HTR-8/SVneo (cell line): ENCODE measurements around the gene ZNF385A.

Source experiments
- DNase-seq: peaks from one replicate; pipeline ENCODE4 v3.0.0; 2011; ENCODE audit warnings: low spot score, mixed read lengths; ENCODE audit not compliant: insufficient read length
- FAIRE-seq: peaks from 2 replicates; lab custom pipeline; 2011; peaks lifted over from hg19 to GRCh38; lab: Jason Lieb, UNC

The ZNF385A gene

DNA sequence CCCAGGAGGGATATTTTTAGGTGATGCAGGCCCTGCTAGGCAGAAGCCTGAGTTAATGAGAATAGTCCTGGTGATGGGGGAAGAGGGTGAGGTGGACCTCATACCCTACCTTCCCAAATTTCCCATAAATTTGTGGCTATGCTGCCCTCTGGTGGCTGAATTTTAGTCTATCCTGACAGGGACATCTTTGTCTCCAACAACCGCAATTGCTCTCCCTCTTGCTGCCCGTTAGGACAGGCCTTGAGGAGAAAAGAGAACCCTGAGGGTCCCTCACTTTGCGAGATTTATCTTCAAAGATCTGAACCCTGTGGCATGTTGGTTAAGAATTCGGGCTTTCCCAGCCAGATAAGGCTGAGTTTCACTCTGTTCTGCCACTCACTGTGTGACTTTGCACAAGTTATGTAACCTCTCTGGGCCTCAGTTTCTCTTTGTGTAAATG lies 9.8 kb upstream of the ZNF385A start:
- DNase-seq: peak; percentile 47
- no peak for FAIRE-seq

DNA sequence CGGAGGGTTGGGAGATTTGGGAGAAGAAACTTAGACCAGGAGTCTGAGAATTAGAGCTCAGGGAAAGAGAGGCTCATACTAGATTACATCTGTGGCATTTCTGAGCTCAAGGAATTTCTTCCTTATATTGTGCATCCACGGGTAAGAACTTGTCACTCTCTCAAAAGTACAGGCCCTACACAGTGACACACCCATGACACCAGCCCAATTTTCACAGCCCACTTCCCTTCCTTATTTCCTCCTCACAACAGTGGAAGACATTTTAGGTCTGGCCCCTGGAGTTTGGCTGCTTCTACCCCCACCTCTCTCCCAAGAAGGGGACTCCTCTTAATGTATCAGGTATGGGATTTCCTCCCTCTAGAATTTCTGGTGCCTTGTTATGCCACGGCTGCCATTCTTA lies 9.2 kb upstream of the ZNF385A start:
- DNase-seq: no peak
- no peak for FAIRE-seq

DNA sequence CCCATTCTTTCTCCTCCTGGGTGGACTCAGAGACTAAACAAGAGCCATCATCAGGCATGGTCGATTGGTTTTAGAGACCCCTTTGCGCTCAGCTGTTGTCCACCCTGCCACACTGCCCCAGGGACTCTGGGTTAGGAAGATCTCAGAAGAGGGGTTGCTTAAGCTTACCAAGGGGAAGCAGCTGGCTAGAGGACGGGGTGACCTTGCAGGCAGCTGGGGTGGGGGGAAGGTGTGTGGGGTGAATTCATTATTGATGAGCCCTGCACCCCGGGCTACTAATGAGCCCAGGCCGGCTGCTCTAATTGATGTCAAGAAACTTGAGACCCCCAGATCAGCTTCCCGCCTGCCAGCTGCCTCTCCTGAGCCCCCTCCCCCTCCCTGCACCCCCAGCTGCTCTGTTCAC lies 8.7 kb upstream of the ZNF385A start:
- DNase-seq (no peak), FAIRE-seq (no peak)

DNA sequence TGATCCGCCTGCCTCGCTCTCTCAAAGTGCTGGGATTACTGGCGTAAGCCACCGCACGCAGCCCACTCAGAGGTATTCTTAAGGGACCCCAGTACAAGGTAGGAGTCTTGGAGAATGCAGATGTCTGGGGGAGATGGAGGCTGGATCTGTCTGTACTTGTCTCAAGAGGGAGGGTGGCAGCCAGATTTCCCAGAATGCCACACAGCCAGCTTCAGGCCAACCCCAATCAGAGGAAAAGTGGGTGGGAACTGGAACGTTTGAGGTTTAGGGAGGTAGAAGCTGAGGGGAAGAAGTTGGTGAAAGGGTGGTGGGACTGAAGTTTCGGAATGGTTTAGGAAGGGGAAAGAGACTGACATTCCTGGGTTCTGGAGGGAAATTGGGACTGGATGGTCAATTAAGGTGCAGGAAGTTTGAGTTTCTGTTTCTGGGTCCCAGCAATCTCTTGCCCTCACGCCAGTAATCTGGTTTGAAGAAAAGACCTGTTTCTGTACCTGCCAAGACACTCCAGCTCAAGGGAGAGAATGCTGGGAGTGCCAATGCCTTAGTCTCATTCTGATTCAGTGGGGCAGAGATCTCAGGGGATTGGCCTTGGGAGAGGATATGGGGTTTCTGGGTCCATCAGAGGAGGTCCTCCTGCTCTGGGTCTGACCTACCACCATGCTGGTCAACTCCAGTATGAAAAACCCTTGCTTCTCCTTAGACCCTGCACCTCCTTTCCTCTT lies 8.1 kb upstream of the ZNF385A start:
- FAIRE-seq: no peak
- no peak for DNase-seq

DNA sequence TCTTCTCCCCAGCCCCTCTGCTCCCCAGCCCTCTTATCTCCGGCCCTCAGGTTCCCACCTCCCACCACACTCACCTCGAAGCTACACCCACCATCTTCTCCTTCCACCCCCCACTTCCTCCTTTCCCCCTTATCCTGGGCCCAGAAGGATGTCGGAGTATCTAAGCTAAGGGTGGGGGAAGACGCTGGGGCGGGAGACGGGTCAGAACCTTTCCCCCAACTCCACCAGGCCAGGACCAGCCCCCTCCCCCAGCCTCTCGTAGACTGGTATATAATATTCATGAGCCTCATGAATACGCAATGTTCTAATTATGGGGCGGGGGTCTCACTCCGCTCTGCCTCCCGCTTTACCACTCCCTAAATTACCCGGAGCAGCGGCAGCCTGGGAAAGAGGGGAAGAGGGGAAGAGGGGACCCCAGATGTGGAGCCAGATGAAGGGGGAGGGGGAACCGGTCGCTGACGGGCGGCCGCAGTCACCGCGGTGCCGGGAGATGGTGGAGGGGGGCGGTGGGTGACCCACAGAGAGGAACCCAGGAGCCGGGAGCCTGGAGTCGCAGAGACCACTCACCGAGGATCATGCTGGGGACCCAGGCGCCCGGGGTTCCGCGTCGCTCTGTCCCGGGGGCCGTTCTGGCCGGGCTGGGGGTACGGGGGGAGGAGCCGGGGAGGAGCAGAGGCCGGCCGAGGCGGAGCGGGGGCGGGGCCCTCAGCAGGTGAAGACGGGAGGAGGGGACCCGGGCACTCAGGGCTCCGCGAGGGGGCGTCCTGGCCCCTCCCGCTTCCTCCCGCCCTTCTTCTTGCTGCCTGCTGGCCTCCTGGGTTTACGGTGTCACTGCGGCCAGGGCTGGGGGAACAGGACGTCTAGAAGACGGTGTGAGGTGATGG lies 6.4 kb upstream of the ZNF385A start:
- FAIRE-seq (no peak), DNase-seq (no peak)

DNA sequence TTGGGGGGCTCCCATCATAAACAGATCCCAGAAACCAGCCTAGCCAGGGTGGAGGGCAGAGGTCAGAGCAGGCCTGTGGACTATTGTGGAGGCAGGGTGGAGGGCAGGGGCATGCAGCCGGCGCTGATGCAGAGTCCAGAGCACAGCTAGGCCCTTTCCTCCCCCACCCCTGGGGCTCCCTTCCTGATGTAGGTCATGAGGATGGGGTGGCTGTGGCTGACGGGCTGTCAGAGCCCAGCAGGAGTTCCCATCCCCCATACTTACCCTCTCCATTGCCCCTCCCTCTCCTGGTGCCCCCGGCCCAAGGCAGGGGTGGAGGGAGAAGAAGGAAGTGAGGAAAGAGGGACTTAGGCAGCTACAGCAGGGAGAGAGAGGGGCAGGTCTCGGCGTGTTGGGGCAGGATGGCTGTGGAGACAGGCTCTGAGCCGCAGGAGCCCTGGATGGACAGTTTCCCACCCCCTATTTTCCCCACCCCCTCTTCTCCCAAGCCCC lies 5.7 kb upstream of the ZNF385A start:
- no peak for DNase-seq
- FAIRE-seq: no peak

DNA sequence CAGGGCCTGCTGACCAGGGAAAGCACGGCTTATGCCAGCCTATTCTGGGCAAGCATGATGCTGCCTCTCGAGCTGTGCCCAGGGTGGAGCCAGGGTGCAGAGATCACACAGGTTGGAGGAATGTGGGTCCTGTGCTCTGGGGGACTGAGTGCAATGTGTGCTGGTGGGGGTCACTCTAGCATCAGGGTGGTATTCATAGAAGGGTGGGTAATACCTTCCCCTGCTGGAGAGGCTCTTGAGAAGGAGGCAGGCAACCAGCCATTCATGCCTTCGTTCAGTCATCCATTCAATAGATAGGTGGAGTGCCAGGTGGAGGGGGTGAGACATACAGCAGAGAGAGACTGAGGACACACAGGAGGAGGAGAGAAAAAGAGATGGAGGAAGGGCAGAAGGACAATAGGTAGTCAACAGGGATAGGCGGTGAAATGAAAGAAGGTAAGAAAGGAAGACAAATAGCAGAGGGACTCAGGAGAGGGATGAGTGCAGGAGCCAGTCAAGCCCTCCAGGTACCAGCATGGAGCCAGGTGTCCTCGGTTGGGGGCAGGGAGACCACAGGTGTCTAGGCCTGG lies 5.2 kb upstream of the ZNF385A start:
- FAIRE-seq: no peak
- no peak for DNase-seq

DNA sequence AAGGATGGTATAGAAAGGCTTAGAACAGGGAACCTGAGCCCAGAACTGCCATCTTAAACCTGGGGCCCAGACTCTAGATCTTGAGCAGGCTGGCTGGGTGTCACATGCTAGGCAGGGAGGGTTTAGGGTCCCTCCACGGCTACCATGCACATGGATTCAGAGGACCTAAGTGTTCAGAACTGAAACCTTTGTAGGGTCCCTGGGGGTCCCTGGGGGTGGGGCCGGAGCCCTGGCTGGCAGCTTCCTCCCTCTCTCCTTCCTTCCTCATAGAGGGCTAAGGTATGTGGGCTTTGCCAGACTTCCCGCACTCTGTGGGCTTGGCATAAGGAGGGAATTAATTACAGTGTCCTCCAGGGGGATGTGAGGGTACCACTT lies 4.6 kb upstream of the ZNF385A start:
- FAIRE-seq: no peak
- no peak for DNase-seq

DNA sequence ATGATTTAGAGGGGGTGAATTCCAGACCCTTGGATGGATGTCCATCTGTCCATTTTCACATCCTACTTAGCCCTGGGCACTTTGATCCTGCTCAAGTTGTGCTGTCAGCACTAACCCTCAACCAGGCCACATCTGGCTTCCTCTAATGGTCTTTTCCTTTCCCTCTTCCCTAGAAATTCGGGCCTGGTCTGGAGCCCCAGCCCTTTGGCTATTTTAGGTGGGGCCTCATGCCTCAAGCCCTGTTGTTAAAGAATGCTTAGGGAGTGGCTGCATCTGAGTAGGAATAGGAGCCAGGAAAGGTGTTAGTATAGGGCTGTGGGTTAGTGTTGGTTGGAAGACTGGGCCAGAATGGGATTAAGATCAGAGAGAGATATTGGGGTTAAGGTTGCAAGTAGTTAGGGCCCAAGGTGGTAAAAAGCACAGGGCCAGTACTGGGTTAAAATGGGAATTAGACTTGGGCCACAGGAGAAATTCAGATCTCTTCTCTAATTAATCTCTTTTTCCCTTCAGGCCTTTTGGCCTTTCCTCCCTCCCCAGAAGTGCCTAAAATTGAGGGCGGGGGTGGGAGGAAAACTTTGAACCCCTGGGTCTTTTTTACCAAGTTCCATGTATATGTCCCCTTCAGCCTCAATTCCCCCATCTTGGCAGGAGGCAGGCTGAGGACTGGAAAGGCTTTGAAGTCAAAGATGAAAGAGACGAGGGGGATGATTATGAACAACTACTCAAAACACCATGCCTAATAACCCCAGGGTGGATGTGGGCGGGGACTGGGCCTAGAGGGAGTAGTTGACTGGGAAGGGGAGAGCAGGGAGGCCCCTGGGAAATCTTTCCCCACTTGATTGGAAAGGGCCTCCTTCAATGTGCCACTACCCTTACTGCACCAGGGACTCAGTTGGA lies 4.0 kb upstream of the ZNF385A start:
- FAIRE-seq (no peak), DNase-seq (no peak)

DNA sequence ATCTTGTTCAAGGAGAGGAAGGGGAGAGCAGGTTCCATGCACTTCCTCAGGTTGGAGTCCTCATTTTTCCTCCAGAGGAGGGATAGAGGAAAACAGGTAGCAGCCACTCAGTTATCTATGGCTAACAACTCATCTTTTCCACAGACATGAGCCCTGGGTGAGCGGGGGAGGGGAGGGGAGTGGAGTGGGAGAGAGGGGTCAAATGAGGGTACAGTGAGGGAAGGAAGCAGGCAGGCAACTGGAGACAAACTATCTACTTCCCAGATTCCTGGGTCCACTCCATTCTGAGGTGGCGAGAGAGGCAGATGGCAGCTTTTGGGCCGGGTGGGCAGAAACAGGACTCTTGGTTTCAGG lies 2.6 kb upstream of the ZNF385A start:
- no peak for DNase-seq

DNA sequence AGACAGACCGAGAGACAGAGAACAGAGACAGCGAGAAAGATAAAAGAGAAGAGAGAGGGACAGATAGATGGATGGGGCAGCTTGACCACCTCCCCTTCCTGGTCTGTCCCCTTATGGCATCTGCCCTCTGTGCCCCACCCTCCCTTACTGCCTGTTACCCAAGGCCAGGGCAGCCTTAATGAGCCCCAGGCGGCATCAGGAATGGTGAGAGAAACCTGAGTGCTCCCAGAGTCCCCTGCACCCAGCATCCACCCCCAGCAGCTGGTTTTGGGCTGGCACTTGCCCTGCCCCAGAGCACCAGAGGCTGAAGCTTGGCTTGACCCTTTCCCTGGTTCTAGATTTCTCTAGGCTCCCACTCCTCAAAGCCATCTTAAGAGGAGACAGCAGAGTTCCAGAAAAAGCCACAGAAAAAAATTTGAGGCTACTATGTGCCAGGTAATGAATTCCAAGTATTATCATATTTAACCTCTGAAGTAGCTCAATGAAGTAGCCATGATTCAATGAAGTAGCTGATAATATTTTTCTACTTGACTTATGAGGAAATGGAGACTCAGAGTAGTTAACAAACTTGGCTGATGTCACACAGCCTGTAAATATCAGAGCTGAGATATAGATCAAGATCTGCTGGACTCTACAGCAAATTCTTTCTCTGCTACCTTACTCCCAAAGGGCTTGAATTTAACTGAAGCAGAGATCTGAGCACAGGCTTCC lies 2.0 kb upstream of the ZNF385A start:
- DNase-seq (no peak), FAIRE-seq (no peak)

More for the DNA sequence above, 2.6 kb upstream of the ZNF385A start:
- FAIRE-seq: no peak

DNA sequence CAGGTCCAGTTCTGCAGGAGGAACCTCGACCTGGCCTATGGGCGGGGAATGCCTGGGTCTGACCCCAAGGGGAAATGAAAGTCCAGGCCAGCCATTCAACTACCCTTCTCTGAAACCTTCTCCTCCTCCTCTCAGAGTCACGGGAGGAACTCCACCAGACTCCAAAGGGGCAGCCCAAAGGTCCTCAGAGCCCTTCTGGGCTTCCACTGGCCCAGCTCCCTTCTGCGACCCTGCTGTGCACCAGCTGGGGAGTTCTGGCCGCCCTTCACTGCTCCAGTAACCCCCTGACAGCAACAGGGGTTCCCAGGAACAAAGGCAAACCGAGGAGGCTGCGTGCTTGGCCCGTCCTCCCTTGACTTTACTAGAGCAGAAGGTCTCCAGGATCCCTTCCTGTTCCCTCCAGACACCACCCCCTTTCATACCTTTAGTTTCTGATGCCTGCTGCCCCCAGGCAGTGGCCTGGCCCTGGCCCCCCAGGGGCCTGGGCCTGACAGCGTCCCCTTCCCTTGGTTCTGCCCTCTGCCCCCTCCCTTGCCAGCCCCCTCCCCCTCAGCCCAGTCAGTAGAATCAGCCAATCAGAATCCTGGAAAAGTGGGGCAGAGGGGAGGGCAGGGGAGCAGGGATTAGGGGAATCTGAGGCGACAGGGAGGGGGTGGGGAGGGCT lies 850 bp upstream of the ZNF385A start:
- FAIRE-seq: no peak
- no peak for DNase-seq

DNA sequence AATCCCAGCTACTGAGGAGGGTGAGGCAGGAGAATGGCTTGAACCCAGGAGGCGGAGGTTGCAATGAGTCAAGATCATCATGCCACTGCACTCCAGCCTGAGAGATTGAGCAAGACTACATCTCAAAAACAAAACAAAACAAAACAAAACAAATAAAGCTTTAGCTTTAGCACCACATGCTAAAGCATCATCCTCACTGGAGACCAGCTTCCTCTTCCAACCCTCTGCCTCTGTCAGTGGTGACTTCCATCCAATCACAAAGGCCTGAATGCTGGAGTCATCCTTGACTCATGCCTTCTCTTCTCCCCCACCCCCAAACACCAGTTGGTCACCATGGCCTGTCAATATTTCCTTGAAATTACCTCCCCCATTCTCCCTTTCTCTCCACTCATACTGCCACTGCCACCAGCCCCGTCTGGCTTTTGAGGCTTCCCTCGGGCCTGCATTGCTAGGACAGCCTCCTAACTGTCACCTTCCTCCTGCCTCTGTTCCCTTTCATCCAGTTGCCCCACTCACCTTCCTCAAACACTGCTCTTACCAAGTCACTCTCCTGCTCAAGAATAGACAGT lies 1.4 kb downstream of the ZNF385A start:
- FAIRE-seq (no peak), DNase-seq (peak; percentile 42)

DNA sequence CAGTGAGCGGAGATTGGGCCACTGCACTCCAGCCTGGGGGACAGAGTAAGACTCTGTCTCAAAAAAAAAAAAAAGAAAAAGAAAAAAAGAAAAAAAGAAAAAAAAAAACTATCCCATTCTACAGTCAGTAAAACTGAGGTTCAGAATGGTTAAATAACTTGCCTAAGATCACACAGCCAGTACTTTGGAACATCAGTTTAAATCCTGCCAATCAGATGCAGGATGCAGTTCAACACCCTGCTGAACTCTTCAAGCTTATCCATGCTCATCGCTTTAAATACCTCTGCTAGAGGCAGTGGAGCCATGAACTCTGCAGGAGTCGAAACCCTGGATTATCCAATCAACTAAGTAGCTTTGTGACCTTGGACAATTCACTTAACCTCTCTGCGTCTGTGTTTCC lies 3.4 kb downstream of the ZNF385A start:
- no peak for FAIRE-seq
- DNase-seq: no peak

DNA sequence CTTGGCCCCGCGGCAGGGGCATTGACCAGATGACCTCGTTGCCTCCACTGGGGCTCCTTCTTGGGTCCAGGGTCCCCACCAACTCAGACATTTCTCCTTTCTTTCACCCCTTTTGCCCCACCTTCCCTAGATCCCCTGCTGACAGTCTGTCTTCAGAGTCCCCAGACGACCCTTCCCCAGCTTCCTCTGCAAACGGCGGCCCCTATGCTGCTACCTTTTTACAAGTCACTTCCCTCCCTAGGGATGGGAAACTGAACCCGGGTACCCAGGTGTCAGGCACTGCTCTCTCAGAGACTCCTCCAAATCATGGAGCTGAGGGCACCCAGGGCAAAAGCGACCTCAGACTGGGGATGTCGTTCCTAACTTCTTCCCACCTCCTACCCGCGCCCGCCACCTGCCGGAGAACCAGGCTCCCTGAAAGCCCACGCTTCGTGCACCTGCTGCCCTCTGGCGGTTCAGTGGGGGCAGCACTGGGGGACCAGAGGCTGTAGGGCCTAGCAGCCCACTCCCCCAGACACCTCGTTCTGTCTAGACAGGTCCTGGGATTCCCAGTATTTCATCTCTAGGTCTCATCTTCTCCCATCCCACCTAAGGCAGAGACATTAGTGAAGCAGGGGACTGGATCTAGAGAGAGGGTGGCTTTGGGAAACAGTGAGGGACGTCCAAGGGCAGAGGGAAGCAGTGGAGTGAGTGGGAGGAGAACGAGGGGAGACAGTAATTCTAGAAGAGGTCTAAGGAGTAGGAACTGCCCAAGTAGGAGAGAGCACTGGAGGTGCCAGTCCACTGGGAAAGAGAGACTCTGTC lies 4.9 kb downstream of the ZNF385A start:
- peak; percentile 49 for FAIRE-seq

DNA sequence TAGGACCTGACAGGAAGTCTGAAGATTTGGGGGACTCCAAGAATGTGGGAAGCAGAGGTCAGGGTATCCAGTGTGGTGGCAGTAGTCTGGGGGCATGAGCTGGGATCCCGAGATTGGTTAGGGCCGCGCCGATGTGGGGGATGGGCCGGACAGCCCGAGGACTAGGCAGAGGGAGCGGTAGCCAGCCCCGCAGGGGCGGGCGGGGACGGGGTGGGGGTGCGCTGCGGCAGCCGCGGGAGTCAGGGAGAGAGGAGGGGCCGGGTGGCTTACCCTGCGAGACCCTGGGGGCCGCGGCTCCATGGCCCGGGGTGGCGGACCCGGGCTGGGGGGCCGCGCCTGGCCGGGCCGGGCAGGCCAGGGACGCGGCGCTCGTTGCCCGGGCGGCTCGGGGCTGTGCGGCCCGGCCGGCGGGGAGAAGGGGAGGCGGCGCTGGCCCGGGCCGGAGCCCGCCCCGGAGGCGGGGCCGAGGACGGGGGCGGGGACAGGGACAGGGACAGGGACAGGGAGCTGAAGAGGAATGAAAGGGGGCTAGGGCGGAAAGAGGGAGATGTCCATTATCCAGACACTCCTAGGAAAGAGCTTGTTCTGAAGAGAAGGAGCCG lies 5.6 kb downstream of the ZNF385A start:
- no peak for FAIRE-seq
- peak; percentile 78 for DNase-seq

More for the DNA sequence above, 4.9 kb downstream of the ZNF385A start:
- peak; percentile 94 for DNase-seq

DNA sequence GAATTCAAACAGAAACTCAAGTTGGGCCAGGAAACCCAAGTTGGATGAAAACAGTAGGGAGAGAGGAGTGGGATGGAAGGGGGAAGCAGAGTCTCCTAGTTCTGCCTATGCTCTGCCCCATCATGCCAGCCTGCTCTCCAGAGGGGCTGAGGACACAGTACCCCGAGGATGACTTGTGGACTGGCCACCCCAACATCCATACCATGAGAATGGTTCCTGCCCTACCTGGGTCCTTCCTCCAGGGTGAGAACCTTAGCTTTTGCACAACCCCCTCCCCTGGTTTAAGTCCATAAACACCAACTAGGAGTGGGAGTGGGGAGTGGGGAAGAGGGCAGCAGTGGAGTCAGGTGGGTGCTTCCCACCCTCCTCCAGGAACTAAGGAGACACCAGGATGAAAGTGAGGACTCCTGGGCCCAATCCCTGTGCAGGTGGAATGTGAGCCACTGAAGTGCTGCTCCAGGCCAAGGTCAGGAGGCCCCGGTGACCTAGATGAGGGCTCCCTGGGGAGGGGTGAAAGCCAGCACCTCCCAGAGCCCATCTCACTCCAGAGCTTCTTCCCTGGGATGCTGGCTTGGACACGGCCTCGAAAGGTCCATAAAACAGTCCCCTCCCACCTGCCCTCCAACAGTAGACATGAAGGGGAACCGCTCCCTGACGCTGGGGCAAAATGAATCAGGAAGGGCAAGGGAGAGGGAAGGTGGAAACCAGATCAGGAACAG lies 6.6 kb downstream of the ZNF385A start:
- no peak for FAIRE-seq

More for the DNA sequence above, 6.6 kb downstream of the ZNF385A start:
- DNase-seq: no peak
